GM11168 (cell line): Measurements from ENCODE around the gene BYSL.
"Not testable (repeated sequence)": the region's sequence is repeated elsewhere in the genome, so short reads cannot be mapped to it uniquely, and the experiment has no call there.

ENCODE experiments used
- in situ Hi-C: fragments of 300-500 bp; cut with MboI; formaldehyde crosslinking; loops from one replicate; pipeline ENCODE4 v1.12.0; 2022; ENCODE audit warnings: low sequenced_read_pairs; ENCODE audit not compliant: unreplicated experiment

The BYSL gene

DNA sequence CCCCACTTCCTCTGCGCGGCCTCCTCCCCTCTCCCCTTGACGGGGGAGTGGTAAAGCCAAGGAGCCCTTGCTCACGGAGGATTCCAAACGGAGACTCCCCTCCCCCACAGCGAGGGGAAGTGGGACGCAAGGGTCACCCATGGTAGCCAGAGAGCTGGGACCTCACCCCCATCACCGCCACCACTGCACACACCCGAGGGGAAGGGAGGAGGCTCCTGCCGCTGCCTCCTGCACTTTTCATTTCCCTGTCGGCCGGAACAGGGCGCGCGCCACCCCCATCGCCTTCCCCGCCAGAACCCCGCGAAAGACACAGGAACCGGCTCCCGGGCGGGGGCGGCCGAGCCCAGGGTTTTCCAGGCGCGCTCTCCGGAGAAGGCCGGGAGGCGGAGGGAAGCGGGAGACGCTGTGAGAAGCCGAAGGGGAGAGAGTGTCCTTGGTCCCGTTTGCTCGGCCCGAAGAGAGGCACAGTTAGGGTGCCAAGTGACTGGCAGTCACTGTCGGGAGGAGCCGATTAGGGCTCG, 19.5 kb downstream of the BYSL start:
- in situ Hi-C loops = no loop called here

DNA sequence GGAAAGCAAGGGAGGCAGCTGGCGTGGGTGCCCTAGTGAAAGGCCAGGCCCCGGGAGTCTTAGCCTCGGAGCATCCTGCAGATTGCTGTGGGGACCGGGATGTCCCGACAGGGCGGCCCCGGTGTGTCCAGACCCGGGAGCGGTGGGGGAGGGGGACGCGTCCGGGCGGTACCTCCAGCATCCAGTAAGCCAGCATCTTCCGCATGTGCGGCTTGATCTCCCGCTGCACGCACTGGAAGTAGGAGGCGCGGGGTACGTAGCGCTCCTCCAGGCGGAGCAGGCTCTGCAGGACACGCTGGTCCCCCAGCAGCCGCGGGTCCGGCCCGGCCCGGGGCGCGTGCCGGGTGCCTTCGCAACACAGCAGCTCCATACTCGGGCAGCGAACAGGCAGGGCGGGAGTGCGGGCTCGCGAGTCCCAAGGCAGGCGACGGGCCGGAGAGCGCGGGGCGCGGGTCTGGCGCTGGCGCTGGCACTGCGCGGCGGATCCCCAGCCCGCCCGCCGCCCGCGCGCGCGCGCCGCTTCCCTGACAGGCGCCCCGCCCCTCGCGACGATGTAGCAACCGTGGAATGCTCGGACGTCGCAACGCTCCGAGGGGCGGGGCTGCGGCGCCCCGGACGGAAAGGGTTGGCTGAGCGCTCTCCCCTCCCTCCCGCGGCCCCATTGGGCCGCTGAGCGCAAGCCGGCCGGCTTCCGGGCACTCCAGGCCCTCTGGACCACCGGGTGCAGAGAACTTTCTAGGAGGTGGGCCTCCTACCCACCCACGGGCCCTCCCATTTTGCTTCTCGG, 20.2 kb downstream of the BYSL start, which contains the start of gene CCND3:
Gene CCND3, minus strand, starts transcription at position 529 of the 787 bp plus-strand sequence. Its CDS starts 159 bp downstream, at position 370.
- in situ Hi-C loops = no loop called here

DNA sequence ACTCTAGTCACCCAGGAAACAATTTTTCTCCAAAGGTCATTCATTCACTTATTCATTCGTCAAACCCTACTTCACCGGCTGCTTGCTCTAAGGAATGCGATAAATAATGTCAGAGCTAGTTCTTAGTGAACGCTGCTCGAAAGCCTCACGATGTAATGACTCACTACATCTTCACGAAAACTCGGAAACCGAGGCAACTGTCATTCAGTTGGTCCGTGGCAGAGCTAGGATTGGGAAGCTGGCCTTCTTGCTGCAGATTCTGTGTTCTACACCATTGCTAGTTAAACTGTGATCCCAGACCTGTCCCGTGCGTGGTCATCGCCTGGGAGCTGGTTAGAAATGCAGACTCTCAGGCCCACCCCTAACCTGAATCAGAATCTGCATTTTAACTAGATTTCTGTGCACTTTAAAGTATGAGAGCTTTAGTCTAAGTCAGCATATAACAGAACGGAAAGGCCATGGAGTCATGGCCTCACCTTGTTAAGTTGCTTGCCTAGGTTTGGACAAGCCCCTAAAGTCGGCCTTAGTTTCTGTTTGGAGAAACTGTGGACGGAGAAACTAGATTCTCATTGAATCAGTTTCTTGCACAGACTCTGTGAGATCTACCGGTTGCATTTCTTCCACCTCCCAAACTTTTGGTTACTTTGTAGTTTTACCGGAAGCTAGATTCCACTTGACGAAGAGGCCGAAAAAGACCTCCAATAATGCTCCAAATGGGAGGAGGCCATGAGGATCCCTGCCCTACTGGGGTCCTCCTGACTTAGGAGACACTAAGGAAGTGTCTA, 21.0 kb downstream of the BYSL start:
- in situ Hi-C loops = no loop called here

GRCh38 chr6:41942882-41943281, 21.6 kb downstream of the BYSL start:
- in situ Hi-C loops = not testable (repeated sequence)

DNA sequence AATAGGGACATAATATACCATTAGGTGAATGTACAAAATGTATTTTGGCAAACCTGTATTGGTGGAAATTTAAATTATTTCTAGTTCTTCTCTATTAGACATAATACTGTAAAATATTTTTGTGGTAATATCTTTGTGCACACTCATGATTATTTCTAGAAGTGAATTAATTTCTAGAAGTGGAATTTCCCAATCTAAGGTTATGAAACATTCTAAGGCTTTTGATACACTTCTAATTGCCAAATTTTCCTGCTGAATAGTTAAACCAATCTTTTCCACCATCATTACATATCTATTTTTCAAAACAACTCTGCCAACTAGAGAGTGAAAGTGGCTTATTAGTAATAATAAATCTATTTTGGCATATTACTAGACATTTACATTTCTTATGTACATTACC, 22.2 kb downstream of the BYSL start:
- in situ Hi-C loops = no loop called here

DNA sequence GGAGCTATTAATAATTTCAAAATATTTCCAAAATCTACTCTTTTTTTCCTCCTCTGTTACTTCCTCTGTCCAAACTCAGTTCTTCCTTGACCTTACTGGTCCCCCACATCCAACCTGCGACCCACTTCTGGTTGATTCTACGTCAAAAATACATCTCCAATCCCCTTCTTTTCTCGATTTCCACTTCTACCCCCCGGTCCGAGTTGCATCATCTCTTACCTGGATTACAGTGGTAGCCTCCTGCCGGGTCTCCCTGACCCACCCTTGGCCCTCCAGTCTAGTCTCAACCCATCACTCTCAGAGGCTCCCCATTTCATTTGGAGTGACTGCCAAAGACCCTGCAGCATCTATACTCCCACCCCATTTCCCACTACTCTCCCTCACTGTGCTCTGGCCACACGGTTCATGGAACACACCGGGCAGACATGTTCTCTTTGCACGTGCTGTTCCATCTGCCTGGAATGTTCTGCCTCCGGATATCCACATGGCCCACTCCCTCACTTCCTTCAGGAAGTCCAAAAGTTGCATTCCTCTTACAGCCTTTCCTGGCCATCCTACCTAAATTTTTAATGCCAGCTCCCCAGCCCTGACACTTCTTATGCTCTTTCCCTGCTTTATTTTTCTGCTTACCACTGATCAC, 26.4 kb downstream of the BYSL start:
- in situ Hi-C loops = no loop called here

GRCh38 chr6:41954668-41955067, 33.4 kb downstream of the BYSL start:
- in situ Hi-C loops = no loop called here

GRCh38 chr6:41955412-41955811, 34.1 kb downstream of the BYSL start:
- in situ Hi-C loops = no loop called here

DNA sequence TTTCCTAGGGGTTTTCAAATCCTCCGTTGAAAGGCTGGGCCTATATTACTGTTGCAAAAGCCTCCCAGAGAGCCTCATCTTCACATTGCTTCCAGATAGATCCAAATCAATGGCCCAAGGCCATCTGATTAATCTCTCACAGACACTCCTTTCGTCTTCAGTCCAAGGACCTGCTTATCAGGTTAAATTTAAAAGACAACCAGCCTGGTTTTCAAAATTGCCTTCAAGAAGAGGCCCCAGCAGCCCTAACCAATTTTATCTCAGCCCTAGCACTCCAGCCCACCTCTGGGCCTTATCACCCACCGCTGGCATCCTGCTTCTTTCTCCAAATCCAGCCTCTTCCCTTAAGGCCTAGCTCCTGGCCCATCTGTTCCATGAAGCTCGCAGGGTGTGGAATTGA, 35.8 kb downstream of the BYSL start:
- in situ Hi-C loops = no loop called here

- in situ Hi-C loops = no loop called here
Observed at GRCh38 chr6:41958022-41958856, 36.9 kb downstream of the BYSL start.

- in situ Hi-C loops = no loop called here
Observed at GRCh38 chr6:41960028-41960427, 38.7 kb downstream of the BYSL start.

GRCh38 chr6:41963371-41963770, 42.1 kb downstream of the BYSL start:
- in situ Hi-C loops = no loop called here

- in situ Hi-C loops = no loop called here
Observed at GRCh38 chr6:41964201-41964887, 43.0 kb downstream of the BYSL start.

DNA sequence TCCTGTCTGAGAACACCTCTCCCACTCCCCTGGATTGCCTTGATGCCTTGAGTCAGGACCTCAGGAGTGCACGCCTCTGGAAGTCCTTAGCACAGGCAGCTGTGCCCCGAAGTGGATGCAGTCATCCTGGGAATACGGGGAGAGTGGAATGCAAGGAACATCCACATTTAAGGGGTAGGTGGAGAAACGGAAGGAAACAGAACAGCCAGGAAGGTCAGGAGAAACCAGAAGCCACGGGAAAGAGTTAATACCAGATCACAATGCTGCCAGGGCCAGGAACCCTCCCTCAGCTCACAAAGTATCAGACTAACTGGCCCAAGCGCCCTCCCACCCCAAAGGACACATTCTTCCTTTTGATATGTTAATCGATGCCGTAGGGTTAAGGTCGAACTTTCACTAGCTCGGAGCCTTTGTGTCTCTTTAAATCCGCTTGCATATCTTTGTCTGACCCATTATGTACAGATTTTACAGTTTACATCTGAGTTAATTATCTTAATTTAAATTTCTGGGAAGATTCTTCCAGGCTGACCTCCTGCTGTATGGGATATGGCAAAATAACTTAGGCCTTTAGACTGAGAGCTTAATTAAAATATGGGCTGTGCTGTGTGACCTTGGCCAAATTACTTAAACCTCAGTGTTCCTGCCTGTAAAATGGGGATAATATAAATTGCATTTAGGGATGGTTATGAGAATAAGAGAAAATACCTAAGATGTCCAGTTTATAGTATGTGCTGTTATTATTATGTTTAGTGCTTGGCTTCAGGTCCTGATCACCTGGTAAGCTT, 44.3 kb downstream of the BYSL start:
- in situ Hi-C loops = no loop called here

DNA sequence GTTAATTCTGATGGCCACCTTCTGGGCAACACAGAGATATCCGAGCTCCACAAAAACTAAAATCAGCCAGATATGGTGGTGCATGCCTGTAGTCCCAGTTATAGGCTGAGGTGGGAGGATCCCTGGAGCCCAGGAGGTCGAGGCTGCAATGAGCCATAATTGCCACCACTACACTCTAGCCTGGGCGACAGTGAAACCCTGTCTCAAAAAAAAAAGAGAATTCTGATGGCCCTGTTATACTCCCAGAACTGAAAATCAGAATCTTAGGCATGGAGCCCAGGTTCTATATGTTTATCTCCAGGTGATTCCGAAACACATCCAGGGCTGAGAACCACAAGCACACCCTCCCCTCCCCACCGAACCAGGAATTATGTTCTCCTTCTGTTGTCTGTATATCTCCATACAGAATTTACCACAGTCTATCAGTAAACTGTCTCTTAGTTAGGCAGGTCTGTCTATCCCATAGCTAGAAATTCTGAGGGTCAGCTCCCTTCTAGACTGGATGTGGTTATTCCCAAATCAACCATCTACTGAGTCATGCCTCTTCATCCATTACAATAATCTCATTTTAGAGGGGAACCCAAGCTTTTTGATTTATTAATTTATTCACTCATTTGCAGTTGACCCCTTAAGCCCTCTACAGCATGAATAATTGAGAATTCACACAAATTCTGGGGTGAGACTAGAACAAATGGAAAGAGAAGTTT, 45.1 kb downstream of the BYSL start:
- in situ Hi-C loops = no loop called here

GRCh38 chr6:41966961-41967311, 45.6 kb downstream of the BYSL start:
- in situ Hi-C loops = no loop called here

DNA sequence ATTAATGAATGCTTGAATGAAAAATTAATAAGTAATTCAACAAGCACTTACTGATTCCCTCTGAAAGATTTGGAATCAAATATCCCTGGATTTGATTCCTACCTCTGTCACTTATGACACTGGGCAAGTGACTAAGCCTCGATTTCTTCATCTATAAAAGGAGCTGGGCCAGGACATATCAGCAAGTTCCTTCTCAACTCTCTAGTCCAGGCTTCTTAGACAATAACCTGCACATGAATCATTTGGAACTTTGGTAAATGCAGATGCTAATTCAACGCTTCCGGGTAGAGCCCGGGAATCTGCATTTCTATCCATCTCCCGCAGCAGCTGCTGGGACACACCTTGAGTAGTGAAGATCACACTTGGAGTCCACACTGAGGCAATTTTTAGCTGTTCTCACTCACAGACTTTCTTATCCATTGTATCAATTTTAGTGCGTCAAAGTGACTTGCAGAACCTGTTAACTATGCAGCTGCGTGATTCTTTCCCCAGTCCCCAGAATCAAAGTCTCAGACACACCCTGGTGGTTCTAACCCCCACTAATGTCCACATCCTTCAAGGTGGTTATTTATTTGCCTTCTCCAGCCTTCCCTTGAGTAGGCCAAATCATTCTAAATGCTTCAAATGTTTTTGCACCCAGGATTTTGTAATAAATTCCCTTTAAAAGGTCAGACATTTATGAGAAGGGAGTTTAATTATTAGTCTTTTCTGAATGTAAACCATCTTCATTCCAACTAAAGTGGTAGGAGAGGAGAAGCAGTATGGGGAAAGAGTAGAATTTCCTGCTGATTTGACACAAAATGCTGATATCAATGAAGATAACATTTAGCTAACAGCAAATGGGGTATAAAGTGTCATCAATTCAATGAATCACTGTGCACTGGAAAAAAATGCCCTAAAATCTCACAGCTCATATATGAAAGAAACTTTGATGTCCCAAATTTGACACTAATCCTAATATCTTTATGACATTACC, 46.3 kb downstream of the BYSL start:
- in situ Hi-C loops = no loop called here
